Putamen (tissue), 1 donor: ENCODE data around the gene ANXA2.
"Not testable (repeated sequence)": the region's sequence is repeated elsewhere in the genome, so short reads cannot be mapped to it uniquely, and the experiment has no call there.

ENCODE experiments used
- DNase-seq: peaks from one replicate; pipeline ENCODE4 v3.0.0-alpha.2; 2016; ENCODE audit warnings: low spot score

Gene ANXA2

DNA sequence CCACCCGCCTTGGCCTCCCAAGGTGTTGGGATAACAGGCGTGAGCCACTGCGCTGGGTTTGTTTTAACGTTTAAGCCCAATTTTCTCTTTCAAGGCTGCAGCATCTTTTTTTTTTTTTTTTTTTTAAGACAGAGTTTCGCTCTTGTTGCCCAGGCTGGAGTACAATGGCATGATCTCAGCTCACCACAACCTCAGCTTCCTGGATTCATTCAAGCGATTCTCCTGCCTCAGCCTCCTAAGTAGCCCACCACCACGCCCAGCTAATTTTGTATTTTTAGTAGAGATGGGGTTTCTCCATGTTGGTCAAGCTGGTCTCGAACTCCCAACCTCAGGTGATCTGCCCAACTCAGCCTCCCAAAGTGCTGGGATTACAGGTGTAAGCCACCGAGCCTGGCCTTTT, 12.6 kb upstream of the ANXA2 start:
- DNase-seq, result not testable (repeated sequence)

- DNase-seq, result no peak
These were observed 10.7 kb upstream of the ANXA2 start for GRCh38 chr15:60408463-60408981.

- no peak for DNase-seq
These were observed 9.6 kb upstream of the ANXA2 start for GRCh38 chr15:60407415-60407805.

DNA sequence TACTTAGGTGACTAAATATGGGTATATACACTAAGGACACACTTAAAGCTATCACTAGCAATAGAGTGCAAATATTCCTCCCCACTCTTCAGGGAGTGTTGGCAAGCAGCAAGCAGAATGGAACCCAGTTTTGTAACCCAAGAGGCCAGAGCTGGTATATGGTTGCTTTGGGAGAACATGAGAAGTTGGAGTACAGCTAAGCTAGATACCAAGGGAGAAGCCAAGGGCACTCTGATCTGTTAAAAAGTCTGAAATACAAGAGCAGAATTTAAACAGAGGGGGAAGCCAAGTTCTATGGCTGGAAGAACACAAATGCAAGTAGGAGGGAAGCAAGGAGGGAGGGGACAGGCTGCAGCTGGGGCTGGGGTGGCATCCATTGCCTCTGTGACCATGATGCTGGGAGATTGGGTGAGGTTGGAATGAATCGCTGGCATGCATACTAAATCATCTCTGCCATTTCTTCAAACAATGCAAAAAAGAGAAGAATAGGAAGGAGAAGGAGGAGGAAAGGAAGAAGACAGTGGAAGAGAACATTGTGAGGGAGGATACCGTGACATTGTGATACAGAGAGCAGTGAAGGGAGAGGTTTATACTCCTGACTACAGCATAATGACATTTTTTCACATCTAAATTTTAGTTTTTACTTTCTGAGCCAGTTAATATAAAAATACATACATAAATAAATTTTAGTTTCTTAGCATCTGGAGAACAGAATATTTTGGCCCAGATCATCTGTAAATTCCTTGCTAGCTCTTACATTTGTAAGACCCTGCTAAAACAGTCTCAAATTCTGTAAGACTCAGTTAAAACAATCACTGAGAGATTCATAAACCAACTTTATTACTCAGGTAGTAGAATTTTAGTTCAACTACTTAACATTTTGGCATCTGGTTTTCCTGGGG, 9.0 kb upstream of the ANXA2 start:
- no peak for DNase-seq

DNA sequence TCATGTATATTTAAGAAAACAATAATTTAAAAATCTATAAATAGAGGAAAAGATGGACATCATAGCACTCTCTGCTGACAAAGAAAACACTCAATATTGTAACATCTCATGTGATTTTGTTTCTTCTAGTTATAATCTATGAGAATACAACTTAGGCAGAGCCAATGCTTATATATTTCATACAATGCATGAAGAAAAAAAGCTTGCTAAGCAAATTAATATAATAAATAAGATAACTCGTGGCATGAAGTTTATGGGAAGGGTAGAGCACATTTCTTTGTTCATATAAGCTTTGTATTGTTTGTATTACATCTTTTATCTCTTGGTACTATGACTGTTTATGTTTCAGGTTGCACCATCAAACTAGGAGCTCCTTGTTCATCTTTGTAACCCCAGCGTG, 7.6 kb upstream of the ANXA2 start:
- DNase-seq, result no peak

GRCh38 chr15:60404351-60404750, 6.6 kb upstream of the ANXA2 start:
- not testable (repeated sequence) for DNase-seq

GRCh38 chr15:60400944-60401343, 3.2 kb upstream of the ANXA2 start:
- DNase-seq, result no peak

- DNase-seq, result no peak
These were observed 2.1 kb upstream of the ANXA2 start for GRCh38 chr15:60399931-60400330.

GRCh38 chr15:60399246-60399915, 1.6 kb upstream of the ANXA2 start:
- no peak for DNase-seq

DNA sequence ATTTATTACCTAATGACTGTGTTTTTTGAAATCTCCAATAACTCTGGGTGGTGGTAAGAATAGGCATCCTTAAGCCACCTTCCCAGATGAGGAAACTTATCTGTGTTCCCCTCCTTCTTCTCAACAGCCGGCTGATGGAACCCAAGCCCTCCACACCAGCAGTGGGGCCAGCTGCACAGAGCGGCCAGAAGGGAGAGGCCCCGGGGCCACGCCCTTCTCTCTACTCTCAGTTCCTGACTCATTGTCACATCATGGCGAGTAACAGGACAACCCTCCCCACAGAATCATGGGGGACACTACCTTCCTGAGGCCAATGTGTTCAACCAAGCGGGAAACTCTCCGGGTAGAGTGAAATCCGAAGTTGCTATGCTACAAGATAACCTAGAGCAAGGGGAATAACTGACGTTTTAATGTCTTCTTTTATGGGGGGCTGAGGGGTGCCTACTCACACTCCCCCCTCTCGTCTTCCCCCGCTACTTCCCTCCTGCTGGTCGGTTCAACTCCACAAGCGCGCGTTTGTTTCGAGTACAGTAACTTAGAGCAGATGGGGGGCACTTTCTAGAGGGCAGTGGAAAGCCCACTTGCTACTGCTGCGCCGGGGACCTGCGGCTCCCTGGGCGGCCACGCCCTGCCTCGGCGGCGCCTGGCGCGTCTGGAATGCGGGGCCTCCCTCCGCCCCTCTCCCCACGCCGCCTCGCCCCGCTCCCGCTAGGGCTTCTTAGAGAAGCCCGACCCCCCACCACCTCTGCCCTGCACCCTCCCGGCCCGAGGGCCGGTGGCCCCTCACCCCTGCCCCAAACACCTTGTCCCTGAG, 621 bp downstream of the ANXA2 start:
- no peak for DNase-seq

GRCh38 chr15:60396560-60396957, 1.2 kb downstream of the ANXA2 start:
- DNase-seq, result no peak

- no peak for DNase-seq
These were observed 1.7 kb downstream of the ANXA2 start for GRCh38 chr15:60396100-60396499.

GRCh38 chr15:60395276-60396011, 2.3 kb downstream of the ANXA2 start:
- DNase-seq, result no peak

DNA sequence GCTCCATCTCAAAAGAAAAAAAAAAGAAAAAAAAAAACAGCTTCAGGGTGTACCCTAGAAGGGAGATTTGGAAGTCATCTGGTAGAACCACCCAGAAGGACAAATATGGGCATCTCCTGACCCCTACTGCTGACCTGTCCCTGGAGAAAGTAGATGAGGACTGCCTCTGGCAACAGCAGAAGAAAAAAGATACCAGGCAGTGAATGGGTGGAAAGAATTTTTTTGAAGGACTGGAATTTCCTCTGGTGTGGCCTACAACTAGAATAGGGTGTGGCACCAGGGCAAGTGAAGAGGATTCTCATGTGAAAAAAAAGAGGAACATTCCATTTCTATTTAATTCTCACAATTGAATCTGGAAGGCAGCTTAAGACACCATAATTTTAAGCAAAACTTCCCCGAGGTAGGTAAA, 3.1 kb downstream of the ANXA2 start:
- DNase-seq, result no peak

GRCh38 chr15:60392986-60393790, 4.6 kb downstream of the ANXA2 start:
- DNase-seq, result no peak

GRCh38 chr15:60392601-60392985, 5.2 kb downstream of the ANXA2 start:
- DNase-seq, result no peak

GRCh38 chr15:60391722-60392315, 6.0 kb downstream of the ANXA2 start:
- no peak for DNase-seq

- no peak for DNase-seq
These were observed 6.8 kb downstream of the ANXA2 start for GRCh38 chr15:60390871-60391501.

- no peak for DNase-seq
These were observed 7.6 kb downstream of the ANXA2 start for GRCh38 chr15:60390231-60390630.
